Measurements from ENCODE around the gene TRIO.

GRCh38 chr5:14173377-14174229 lies 30.5 kb downstream of the TRIO start:
- TF ChIP-seq FOS (IDR thresholded peaks at IDR 0.05; ENCODE audit: borderline replicate concordance, extremely low read depth, insufficient read length), result no peak
- TF ChIP-seq YY1 (IDR thresholded peaks at IDR 0.05; ENCODE audit: low read depth, low read length), result no peak
- TF ChIP-seq, protein P1, sequence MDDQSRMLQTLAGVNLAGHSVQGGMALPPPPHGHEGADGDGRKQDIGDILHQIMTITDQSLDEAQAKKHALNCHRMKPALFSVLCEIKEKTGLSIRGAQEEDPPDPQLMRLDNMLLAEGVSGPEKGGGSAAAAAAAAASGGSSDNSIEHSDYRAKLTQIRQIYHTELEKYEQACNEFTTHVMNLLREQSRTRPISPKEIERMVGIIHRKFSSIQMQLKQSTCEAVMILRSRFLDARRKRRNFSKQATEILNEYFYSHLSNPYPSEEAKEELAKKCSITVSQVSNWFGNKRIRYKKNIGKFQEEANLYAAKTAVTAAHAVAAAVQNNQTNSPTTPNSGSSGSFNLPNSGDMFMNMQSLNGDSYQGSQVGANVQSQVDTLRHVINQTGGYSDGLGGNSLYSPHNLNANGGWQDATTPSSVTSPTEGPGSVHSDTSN (IDR thresholded peaks at IDR 0.05; ENCODE audit: insufficient replicate concordance, low read depth, low read length), result no peak
- TF ChIP-seq MYC (IDR thresholded peaks at IDR 0.05; ENCODE audit: insufficient read depth, insufficient read length, insufficient replicate concordance, low read length, severe bottlenecking), result no peak
- no peak for TF ChIP-seq ZNF274 (IDR thresholded peaks at IDR 0.05; ENCODE audit: insufficient read depth, insufficient read length)
- TF ChIP-seq, protein P2, sequence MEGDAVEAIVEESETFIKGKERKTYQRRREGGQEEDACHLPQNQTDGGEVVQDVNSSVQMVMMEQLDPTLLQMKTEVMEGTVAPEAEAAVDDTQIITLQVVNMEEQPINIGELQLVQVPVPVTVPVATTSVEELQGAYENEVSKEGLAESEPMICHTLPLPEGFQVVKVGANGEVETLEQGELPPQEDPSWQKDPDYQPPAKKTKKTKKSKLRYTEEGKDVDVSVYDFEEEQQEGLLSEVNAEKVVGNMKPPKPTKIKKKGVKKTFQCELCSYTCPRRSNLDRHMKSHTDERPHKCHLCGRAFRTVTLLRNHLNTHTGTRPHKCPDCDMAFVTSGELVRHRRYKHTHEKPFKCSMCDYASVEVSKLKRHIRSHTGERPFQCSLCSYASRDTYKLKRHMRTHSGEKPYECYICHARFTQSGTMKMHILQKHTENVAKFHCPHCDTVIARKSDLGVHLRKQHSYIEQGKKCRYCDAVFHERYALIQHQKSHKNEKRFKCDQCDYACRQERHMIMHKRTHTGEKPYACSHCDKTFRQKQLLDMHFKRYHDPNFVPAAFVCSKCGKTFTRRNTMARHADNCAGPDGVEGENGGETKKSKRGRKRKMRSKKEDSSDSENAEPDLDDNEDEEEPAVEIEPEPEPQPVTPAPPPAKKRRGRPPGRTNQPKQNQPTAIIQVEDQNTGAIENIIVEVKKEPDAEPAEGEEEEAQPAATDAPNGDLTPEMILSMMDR (IDR thresholded peaks at IDR 0.05 in 2 of 3, conservative IDR thresholded peaks at IDR 0.05 in 1 of 3; ENCODE audit: control insufficient read depth in 2 of 3, extremely low read depth in 1 of 3, insufficient read depth in 1 of 3, low read depth in 3 of 3, low read length in 3 of 3), result no peak
- no peak for TF ChIP-seq NFXL1 (IDR thresholded peaks at IDR 0.05; ENCODE audit: borderline replicate concordance)
- no peak for TF ChIP-seq CEBPZ (IDR thresholded peaks at IDR 0.05; ENCODE audit: low read depth, low read length)
- no peak for TF ChIP-seq CUX1 (IDR thresholded peaks at IDR 0.05; ENCODE audit: insufficient replicate concordance, low read depth, low read length)
- TF ChIP-seq SMAD1 (IDR thresholded peaks at IDR 0.05; ENCODE audit: low read depth, partially characterized antibody), result no peak
- no peak for TF ChIP-seq ASH2L (IDR thresholded peaks at IDR 0.05; ENCODE audit: borderline replicate concordance, low read depth)
